Liver (tissue), 9 donors: ENCODE data around the gene COX17. TPM values are rescaled to one million over a fixed set of nuclear protein-coding genes. Genes with fewer than 3 reads are reported as not detected.

Experiments
- DNase-seq: peaks from one replicate; pipeline ENCODE4 v3.0.0-alpha.2; 2017; ENCODE audit warnings: low spot score
- H3K27ac ChIP-seq, 2 donors: one replicate each; pipeline ENCODE4 v1.7.0; 2013; ENCODE audit warnings: inconsistent platforms in 2 of 2, low read length in 2 of 2, control low read depth in 1 of 2, low read depth in 1 of 2, mild to moderate bottlenecking in 1 of 2
- H3K27me3 ChIP-seq, 4 donors: one replicate each; pipeline versions ENCODE4 v1.6.1 to v1.7.0; 2013; ENCODE audit warnings: low read length in 3 of 4, inconsistent platforms in 1 of 4, mild to moderate bottlenecking in 1 of 4, moderate library complexity in 1 of 4; ENCODE audit not compliant: control insufficient read depth in 4 of 4, insufficient read depth in 4 of 4
- H3K36me3 ChIP-seq, 4 donors: one replicate each; pipeline versions ENCODE4 v1.6.1 to v1.7.0; 2013; ENCODE audit warnings: low read length in 3 of 4, mild to moderate bottlenecking in 3 of 4, low read depth in 1 of 4, moderate library complexity in 1 of 4; ENCODE audit not compliant: control insufficient read depth in 4 of 4, insufficient read depth in 3 of 4
- H3K4me1 ChIP-seq, 4 donors: one replicate each; pipeline versions ENCODE4 v1.6.1 to v1.7.0; 2013; ENCODE audit warnings: low read length in 3 of 4, mild to moderate bottlenecking in 3 of 4, moderate library complexity in 1 of 4; ENCODE audit not compliant: control insufficient read depth in 4 of 4, insufficient read depth in 4 of 4
- H3K4me3 ChIP-seq, 3 donors: one replicate each; pipeline versions ENCODE4 v1.6.1 to v1.7.0; 2013; ENCODE audit warnings: low read length in 3 of 3, control low read depth in 1 of 3, low read depth in 1 of 3, mild to moderate bottlenecking in 1 of 3
- H3K9ac ChIP-seq, 2 donors: one replicate each; pipeline ENCODE4 v1.7.0; 2013; ENCODE audit warnings: low read length in 2 of 2, mild to moderate bottlenecking in 2 of 2, moderate library complexity in 2 of 2, control low read depth in 1 of 2, low read depth in 1 of 2
- H3K9me3 ChIP-seq, 4 donors: one replicate each; pipeline versions ENCODE4 v1.6.1 to v1.7.0; 2013; ENCODE audit warnings: low read length in 3 of 4; ENCODE audit not compliant: control insufficient read depth in 4 of 4
- EGR1 ChIP-seq, 2 donors: IDR thresholded peaks; 2 replicates each; pipeline ENCODE4 v1.6.1; 2016 to 2018; ENCODE audit warnings: antibody characterized with exemption in 2 of 2, low read depth in 2 of 2
- FOXA1 ChIP-seq: IDR thresholded peaks from 2 replicates; pipeline ENCODE4 v1.6.1; 2016; ENCODE audit warnings: antibody characterized with exemption
- FOXA2 ChIP-seq: IDR thresholded peaks from 2 replicates; pipeline ENCODE4 v1.6.1; 2016; ENCODE audit warnings: antibody characterized with exemption
- NR2F2 ChIP-seq: IDR thresholded peaks from 2 replicates; pipeline ENCODE4 v1.6.1; 2016; ENCODE audit warnings: antibody characterized with exemption
- RAD21 ChIP-seq, 2 donors: IDR thresholded peaks; 2 replicates each; pipeline ENCODE4 v1.6.1; 2016; ENCODE audit warnings: antibody characterized with exemption in 2 of 2, mild to moderate bottlenecking in 2 of 2
- YY1 ChIP-seq: IDR thresholded peaks from 2 replicates; pipeline ENCODE4 v1.6.1; 2016; ENCODE audit warnings: antibody characterized with exemption, mild to moderate bottlenecking
- WGBS: extraction: QIAGEN DNeasy Blood & Tissue Kit; methylation state at CpG from one replicate; pipeline ENCODE4 v1.1.7; 2013; 5-methylcytosine and 5-hydroxymethylcytosine counted together
- polyA plus RNA-seq, 2 donors: library from polyadenylated mRNA; stranded (reverse) in 1 of 2; unstranded in 1 of 2; fragments of 200-250 nt in 1 of 2; fragments of >200 nt in 1 of 2; fragmentation: Nextera tagmentation in 1 of 2; extraction: Ambion mirVana in 1 of 2; gene quantifications; one replicate each; pipeline versions ENCODE4 v1.2.1 to v1.2.3, GENCODE V29; 2013 to 2015
- total RNA-seq, 2 donors: library from RNA; depleted of rRNA; stranded (reverse); fragments of >200 nt; gene quantifications; one replicate each; pipeline ENCODE4 v1.2.3, GENCODE V29; 2014
- TF ChIP-seq, protein P1 (sequence below): fragments of 150-350 bp; IDR thresholded peaks from 2 replicates; pipeline ENCODE4 v1.5.1; 2017; ENCODE audit warnings: improper control_type of control experiment, low read depth, low read length; ENCODE audit not compliant: missing input control
- TF ChIP-seq, protein P2 (sequence below): IDR thresholded peaks from 2 replicates; pipeline ENCODE4 v1.6.1; 2016; ENCODE audit warnings: antibody characterized with exemption
- donor health status: healthy.
- donor health status: healthy.
- donor health status: healthy.
- donor health status: healthy.
- donor health status: healthy.

COX17 gene
- total and polyA plus RNA-seq, 4 donors, result 10.3 to 164 (median 49.0) TPM

DNA sequence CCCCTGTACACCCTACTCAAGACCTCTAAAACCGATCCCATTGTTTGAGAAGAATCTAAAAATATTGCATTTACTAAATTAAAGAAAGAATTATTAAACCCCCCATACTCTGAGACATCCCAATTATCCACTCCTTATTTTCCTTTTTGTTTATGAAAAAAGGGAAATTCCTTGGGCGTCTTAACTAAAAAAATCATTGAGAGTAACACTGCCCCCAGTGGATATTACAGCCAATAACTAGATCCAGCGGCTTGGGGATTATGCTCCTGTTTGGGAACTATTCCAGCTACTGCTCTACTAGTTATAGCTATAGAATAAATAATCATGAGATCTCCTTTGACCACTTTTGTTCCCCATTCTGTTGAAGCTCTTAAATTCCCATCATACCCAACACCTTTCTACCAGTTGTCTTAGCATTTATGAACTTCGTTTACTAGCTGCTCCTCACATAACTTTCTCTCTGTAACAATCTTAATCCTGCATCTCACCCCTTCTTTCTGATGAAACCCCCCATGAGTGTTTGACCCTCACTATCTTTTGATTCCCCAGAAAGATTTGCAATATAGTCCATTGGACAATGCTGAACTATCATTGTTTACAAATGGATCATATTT is 12.9 kb upstream of the COX17 start:
- H3K4me3 ChIP-seq, result no peak overlapping the region
- no peaks in the 10 kb centered on the region for H3K27me3 ChIP-seq
- H3K4me1 ChIP-seq, result no peaks in the 10 kb centered on the region
- DNase-seq, result no peak
- no peak for TF ChIP-seq FOXA1
- no peak for TF ChIP-seq EGR1 (IDR thresholded peaks at IDR 0.05; ENCODE audit: low read depth in 2 of 2)
- TF ChIP-seq, protein P1, sequence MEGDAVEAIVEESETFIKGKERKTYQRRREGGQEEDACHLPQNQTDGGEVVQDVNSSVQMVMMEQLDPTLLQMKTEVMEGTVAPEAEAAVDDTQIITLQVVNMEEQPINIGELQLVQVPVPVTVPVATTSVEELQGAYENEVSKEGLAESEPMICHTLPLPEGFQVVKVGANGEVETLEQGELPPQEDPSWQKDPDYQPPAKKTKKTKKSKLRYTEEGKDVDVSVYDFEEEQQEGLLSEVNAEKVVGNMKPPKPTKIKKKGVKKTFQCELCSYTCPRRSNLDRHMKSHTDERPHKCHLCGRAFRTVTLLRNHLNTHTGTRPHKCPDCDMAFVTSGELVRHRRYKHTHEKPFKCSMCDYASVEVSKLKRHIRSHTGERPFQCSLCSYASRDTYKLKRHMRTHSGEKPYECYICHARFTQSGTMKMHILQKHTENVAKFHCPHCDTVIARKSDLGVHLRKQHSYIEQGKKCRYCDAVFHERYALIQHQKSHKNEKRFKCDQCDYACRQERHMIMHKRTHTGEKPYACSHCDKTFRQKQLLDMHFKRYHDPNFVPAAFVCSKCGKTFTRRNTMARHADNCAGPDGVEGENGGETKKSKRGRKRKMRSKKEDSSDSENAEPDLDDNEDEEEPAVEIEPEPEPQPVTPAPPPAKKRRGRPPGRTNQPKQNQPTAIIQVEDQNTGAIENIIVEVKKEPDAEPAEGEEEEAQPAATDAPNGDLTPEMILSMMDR, result peak; percentile 48
- no peak for TF ChIP-seq FOXA2
- no peak for TF ChIP-seq YY1
- TF ChIP-seq RAD21 (IDR thresholded peaks at IDR 0.05), result peak; percentile 51 to 73
- 57% methylated on average over 4 of the region's 4 CpGs for WGBS
- H3K9me3 ChIP-seq, result no peaks in the 10 kb centered on the region
- H3K9ac ChIP-seq, result no peak overlapping the region
- no peak overlapping the region for H3K27ac ChIP-seq
- no peaks in the 10 kb centered on the region for H3K36me3 ChIP-seq

DNA sequence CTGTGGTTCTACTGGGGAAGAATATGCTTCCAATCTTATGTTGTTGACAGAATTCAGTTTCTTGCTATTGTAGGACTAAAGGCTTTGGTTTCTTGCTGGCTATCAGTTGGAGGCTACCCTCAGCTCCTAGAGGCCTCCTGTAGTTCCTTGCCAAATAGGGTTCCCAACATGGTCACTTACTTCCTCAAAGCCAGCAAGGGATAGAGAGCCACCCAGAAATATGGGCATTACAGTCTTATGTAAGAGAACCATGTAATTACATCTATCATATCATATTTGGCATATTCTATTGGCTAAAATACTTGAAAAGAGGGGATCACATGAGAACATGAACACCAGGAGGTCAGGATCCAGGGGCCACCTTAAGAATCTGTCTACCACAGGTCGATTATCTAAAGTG is 6.2 kb upstream of the COX17 start:
- Histone ChIP-seq H3K4me1 (no peaks in the 10 kb centered on the region), H3K27me3 (no peaks in the 10 kb centered on the region), H3K27ac (no peak overlapping the region), H3K9me3 (no peaks in the 10 kb centered on the region), H3K4me3 (no peak overlapping the region), H3K9ac (peak overlapping the region in 1 of 2 donors; percentile 31), H3K36me3 (no peaks in the 10 kb centered on the region)
- no peak for DNase-seq
- TF ChIP-seq, protein P1, result no peak
- 30% methylated on average over 1 of the region's 1 CpG for WGBS

DNA sequence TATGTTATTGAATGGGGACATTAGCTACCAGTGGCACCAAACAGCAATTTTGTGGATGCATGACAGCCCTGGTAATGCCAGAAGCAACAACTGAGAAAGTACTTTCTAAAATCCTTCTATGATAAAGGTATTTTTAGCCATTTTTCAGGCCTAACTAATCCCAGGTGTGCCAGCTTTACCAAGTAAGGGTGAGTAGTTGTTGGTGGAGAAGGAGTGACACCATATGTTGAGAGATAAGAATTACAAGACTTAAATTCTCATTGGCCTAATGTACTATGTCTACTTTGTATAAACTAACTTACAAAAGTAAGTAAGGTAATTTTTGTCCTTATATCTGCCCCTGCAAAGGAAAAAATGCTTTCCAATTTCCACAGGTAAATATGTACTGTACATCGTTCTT is 4.1 kb upstream of the COX17 start:
- Histone ChIP-seq H3K27me3 (no peaks in the 10 kb centered on the region), H3K36me3 (no peaks in the 10 kb centered on the region), H3K4me3 (no peak overlapping the region), H3K27ac (no peak overlapping the region), H3K9me3 (no peaks in the 10 kb centered on the region), H3K4me1 (peaks cover 0 to 11% (median 7%) of the 10 kb centered on the region in 4 donors), H3K9ac (no peak overlapping the region)
- no peak for DNase-seq
- TF ChIP-seq, protein P1, result peak; percentile 39
- TF ChIP-seq NR2F2 (no peak), RAD21 (IDR thresholded peaks at IDR 0.05) (peak; percentile 83 to 84)
- TF ChIP-seq, protein P2, sequence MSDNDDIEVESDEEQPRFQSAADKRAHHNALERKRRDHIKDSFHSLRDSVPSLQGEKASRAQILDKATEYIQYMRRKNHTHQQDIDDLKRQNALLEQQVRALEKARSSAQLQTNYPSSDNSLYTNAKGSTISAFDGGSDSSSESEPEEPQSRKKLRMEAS, result no peak
- 50% methylated on average over 1 of the region's 1 CpG for WGBS
